GM18508 (cell line): ENCODE measurements around the gene SEMA6B.
"Not testable (repeated sequence)": the region's sequence is repeated elsewhere in the genome, so short reads cannot be mapped to it uniquely, and the experiment has no call there.

Experiments used
- ATAC-seq: cut with Tn5 transposase; IDR thresholded peaks from one replicate; pipeline ENCODE4 v1.9.1; 2021; ENCODE audit warnings: moderate number of reproducible peaks; ENCODE audit not compliant: insufficient read depth, unreplicated experiment

The SEMA6B gene

GRCh38 chr19:4533835-4534424, 25.6 kb downstream of the SEMA6B start:
- no peak for ATAC-seq

DNA sequence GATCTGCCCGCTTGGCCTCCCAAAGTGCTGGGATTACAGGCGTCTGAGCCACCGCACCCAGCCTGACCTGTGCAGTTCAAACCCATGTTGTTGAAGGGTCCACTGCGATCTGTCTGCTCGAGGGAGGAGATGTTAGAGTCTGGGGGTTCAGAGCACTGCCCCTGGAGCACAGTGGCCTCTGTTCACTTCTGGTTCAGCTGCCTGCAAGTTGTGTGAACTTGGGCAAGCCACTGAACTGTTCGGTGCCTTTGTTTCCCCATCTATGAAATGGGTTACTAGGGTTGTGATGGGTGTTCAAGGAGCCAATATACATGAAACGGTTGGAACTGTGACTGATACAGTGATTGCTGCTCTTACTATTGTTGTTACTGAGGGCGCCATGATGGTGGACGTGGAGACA, 26.1 kb downstream of the SEMA6B start:
- ATAC-seq, result no peak

DNA sequence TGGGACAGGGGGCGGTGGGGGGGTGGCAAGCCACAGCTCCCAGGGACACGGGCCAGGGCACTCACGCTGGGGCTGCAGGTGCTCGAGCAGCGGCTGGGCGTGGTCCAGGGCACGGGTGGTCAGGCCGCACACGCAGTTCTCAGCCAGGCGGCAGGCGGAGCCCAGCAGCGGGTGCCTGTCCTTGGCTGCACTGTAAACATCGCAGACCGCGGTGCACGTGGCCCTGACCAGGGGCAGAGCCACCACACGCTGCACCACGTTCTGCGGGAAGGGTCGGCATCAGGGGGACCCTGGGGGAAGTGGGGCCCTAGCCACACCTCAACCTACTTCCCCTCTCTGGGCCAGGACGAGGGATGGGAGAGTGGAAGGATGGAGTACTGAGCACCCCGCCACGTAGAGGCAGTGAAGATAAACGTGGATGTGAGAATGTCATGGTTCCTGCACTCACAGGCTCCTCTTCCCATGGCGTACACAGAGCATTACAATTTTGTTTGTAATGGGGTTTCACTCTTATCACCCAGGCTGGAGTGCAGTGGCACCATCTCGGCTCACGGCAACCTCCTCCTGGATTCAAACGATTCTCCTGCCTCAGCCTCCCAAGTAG, 27.8 kb downstream of the SEMA6B start:
- ATAC-seq, result no peak

DNA sequence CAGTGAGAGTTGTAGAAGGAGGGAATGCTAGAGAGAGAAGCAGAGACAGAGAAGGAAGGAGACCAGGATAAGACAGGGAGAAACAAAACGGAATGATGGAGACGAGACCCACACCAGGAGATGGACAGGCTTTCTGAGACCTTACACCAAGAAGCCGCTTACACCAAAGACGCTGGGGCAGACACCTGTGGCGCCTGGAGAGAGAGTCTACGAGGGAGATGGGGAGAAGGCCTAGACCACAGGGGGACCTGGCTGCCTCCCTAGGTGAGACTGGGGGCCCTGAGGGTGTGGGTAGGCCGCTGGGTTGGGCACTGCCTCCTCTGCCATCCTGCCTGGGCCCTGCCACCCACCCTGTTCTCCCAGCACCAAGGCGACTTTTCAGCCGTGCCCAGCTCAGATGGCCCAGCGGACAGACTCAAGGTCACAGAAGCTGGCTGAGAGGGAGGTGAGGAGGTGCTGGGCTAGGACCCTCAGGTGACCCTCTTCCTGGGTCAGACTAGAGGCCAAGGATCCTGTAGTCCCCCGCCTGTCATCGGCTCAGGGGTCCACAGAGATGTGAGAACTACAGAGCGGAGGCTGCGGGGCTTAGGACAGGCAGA, 29.5 kb downstream of the SEMA6B start:
- ATAC-seq, result no peak

DNA sequence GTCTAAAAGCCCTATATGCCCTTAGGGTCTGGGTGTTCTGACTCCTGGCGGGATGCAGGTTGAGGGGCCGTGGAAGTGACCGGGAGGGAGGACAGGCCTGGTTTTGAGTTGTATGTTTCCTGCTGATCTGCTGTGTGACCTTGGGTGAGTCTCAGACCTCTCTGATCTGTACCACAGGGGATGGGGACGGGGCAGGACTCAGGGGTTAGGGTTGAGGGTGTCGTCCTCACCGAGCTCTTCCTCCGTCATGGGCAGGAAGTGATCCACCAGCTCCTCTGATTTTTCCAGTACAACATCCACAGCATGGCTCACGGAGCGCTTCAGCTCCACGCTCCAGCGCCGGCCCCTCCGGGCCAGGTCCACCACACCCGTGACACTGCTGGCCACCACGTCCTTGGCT, 30.6 kb downstream of the SEMA6B start:
- ATAC-seq, result no peak

- not testable (repeated sequence) for ATAC-seq
Measured at GRCh38 chr19:4527377-4527776, 32.1 kb downstream of the SEMA6B start.

DNA sequence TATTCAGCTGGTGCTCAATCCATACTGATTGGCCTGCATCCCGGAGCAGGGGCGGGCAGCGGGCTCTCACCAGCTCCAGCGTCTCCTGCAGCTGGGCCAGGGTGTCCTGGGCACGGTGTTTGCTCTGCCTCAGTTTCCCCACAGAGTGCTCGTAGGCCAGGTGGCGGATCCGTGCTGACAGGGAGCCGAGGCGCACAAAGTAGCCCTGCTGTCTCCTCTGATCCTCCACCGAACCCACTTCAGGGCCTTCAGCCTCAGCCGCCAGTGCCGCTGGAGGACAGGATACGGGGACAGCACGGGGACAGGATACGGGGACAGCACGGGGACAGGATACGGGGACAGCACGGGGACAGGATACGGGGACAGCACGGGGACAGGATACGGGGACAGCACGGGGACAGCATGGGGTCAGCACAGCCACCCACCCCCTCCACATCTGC, 33.9 kb downstream of the SEMA6B start:
- ATAC-seq, result no peak

DNA sequence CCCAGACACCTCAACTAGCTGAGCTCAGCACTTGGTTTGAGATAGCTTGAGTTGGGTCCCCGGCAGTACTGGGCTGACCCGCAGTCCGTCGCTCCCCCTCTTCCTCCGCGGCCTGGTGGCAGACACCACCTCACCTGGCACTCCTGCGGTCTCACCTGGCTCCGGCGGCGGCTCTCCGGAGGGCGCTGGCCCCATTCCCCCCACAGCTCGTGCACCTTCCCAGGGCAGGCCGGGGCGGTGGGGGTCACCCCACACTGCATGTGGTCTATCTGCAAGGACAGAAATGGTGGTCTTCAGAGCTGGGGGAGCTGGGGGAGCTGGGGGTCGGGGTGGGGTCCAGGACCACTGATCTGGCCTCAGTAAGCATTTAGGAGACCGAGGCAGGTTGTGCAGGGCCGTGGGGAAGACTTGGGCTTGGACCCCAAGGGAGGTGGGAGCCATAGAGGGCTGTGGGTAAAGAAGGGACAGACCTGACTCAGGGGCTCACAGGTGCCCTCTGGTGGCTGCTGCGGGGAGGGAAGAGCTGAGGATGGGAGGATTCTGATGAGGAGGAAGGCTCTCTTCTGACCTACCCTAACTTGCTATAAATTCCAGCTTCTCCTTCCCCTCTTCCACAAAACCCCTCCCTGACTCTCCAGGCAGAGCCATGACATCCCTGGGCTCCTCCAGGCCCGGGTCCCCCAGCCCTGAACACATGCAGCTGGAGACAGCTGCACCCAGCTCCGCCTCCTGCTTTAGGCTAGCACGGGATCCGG, 34.5 kb downstream of the SEMA6B start:
- ATAC-seq, result no peak

DNA sequence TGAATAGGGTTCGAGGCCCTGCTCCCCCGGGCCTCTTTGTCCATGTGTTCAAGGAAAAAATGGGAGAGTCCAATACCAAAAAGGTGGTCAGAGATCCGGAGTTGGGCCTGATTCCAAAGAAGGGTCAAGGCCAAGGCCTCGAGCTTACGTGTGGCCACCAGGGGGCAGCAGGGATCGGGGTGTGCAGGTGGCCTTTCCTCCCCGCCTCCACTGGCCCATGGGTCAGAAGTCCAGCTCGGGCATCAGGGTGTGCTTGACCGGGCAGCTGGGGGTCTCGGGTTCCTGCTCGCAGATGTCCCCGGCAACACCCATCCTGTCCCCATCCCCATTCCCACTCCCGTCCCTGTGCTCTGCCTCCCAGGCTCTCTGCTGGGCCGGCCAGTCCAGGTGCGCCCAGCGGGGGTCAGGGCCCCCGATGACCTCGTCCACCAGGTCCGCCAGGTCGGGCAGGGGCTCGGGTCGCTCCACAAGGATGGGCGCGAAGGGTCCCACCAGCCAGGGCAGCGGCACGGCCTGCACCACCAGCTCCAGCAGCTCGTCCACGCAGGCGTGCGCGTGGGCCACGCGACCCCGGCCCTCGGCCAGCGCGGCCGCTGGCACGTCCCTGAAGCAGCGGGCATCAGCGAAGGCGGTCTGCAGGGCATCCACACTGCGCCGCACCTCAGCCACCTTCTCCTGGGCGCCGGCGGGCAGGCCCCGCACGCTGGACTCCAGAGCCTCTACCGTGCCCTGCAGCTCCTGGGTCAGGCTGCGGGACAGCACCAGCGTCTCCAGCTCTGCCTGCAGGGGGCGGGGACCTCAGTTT, 36.0 kb downstream of the SEMA6B start:
- ATAC-seq, result no peak

GRCh38 chr19:4522291-4523002, 37.0 kb downstream of the SEMA6B start:
- ATAC-seq, result no peak

DNA sequence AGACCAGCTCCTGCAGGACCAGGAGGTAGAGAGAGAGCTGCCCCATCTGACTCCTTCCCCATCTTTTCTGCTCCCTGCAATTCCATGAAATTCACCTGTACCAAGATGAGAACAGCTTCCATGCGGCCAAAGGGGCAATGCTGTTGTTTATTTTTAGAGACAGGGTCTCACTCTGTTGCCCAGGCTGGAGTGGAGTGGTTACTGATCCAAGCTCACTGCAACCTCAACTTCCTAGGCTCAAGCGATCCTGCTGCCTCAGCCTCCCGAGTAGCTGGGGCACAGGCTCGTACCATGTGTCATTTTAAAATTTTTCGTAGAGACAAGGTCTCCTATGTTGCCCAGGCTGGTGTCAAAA, 37.6 kb downstream of the SEMA6B start:
- ATAC-seq, result no peak

DNA sequence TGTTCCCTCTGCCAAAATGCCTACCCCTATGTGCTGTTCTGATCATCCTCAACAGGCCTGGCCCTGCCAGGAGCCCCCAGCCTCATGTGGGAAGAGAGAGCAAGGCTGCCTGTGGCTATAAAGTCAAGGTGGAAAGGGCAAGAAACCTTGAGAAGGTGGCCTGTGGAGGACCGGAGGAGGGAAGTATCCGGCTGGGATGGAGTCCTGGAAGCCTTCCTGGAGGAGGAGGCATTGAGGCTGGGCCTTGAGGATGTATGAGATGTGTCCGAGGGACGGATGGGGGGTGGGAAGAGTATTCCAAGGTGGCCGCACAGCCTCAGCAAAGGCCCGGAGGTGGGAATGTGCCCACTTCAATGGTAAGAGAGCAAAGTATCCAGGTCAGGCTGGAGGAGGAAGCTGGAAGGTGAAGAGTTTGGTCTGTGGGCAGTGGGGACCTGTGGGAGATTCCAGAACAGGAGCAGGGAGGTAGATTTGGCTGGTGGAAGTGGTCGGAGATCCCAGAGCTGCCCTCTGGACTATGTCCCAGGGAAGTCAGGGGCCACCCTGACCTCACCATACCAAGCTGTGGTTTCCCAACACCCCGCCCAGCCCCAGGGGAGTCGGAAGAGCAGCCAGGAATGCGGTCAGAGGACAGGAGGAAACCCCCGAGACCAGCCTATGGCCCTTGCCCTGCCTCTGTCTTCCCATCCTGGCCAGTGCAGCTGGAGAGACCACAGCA, 38.2 kb downstream of the SEMA6B start:
- no peak for ATAC-seq

DNA sequence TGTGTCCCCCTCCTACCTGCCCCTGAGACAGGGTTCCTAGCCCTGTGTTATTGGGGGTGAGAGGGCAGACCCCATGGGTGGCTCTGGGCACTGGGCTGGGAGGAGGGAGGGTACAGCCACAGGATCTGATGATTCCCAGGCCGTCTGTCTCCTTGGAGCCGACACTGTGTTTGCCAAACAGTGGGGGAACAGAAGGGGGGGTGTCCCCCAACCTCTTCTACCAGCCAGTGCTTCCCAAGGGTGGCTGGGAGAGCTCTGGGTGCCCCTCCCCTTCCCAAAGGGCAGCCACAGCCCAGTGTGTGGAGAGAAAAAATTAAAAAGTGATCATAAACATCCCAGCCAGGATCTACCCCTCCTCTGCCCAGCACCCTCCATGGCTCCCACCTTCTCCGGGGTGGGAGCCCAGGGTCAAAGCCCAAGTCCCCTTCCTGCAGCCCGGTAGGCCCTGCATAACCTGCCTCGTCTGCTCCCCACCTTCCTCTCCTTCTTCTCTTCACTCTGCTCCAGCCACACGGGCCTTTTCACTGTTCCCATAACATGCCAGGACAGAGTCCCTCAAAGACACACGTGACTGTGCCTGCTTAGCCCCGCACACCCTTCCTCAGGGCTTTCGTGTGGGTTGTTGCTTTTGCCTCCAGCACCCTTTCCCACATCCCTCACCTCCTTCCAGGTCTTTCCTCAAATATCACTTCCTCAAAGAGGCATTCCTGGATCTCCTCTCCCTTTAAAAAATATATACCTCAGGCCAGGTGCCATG, 39.8 kb downstream of the SEMA6B start:
- no peak for ATAC-seq

DNA sequence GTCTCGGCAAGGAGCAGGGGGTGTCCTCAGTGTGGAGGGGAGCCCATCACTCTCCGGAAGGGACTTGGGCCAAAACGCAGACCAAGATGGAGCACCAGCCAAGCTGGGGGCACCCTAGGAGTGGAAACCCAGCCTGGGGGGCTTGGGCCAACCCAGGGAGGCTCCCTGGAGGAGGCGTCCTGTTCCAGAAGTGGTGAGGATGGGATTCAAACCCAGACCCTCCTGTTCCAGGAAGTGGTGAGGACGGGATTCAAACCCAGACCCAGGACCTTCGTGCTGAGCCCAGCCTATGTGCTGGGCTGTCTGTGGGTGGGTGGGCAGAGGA, 40.4 kb downstream of the SEMA6B start:
- ATAC-seq, result no peak

DNA sequence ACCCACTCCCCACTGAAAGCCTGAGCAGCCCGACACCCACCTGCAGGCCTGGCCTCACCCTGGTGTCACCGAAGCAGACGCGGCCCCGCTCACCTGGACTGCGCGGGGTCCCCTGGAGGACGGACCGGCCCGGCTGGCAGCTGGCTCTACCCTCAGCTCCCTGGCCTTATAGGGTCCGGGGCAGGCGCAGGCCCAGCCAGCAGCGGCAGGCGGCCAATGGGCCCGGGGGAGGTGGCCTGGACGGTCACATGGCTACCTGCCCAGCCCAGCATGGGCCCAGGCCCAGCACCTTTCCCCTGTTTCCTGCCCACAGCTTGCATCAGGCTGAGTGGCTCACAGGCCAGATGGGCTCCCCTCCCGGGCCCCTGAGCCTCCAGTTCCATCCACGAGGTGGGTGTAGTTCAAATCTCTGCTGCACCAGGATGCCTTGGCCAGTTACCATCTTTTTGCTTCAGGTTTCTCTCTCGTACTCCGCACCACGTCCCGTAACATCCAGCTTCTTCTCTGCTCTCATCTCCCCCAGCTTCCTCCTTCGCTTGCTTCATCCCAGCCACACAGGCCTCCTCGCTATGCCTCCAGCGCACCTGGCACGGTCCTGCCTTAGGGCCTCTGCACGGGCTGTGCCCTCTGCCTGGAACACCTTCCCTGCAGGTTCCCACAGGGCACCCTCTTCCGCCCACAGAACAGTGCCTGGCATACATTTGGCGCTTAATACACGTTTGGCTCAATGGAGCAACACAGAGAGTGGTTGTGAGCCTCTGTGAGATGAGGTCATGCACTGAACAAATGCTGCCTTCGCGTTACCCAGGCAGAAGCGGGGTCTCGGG, 40.9 kb downstream of the SEMA6B start, which contains the start of gene PLIN4:
PLIN4 (minus strand) TSS at position 142 of the 827 bp plus-strand sequence. CDS start 214 bp downstream, outside the sequence.
- ATAC-seq, result no peak

DNA sequence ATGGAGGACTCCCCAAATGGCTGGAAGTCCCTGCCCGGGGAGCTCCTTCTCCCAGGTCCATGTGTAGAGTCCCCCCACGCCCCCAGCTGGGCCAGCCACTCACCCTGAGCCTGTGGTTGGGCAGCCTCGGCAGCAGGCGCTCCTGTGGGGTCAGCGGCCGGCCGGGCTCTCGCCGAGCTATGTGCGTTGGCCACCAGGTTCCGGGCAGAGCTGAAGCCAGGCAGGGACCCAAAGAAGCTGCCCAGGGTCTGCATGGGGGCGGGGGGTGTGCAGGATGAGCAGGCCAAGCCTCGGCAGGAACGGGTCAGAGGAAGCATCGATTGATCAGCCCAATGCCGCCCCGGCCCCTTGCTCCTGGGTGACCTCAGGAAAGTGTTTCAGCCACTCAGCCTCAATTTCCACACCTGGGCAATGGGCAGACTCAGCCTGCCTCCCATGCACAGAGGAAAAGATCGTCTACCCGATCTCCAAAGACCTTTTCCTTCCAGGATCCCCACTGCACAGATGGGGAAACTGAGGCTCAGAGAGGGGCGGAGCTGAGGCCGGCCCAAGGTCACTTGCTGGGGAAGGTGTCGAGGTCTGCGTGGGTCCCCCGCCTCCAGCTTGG, 41.9 kb downstream of the SEMA6B start:
- ATAC-seq, result no peak

DNA sequence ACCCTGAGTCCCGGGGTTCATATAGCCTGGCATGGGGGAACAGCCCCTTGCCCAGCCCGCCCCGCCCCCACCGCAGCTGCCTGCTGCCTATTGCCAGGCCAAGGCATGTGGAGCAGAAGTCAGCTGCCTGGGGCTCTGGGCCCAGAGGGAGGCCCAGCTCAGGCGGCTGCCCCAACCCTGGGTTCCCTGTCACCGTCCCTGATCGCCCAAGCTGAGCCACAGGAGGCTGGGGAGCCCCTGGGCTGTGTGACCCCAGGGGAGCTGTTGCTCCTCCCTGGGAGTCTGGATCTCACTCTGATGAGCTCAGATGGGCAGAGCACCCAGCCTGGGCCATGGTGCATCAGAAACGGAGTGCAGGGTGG, 42.6 kb downstream of the SEMA6B start:
- ATAC-seq, result no peak
